Right renal cortex interstitium (tissue), 3 donors: ENCODE data around the gene HEPH. TPM values are rescaled to one million over a fixed set of nuclear protein-coding genes. Genes with fewer than 3 reads are reported as not detected.
"Not testable (repeated sequence)": the region's sequence is repeated elsewhere in the genome, so short reads cannot be mapped to it uniquely, and the experiment has no call there.

ENCODE experiments used
- DNase-seq, 3 donors: peaks; one replicate each; pipeline ENCODE4 v3.0.0-alpha.2; 2013; ENCODE audit warnings: low read depth in 3 of 3, low spot score in 2 of 3
- polyA plus RNA-seq, 3 donors: library from polyadenylated mRNA; unstranded; fragments of 120-200 nt; gene quantifications; one replicate each; pipeline ENCODE4 v1.2.1, GENCODE V29; 2013; ENCODE audit not compliant: insufficient read length in 3 of 3

Gene HEPH, protein sequence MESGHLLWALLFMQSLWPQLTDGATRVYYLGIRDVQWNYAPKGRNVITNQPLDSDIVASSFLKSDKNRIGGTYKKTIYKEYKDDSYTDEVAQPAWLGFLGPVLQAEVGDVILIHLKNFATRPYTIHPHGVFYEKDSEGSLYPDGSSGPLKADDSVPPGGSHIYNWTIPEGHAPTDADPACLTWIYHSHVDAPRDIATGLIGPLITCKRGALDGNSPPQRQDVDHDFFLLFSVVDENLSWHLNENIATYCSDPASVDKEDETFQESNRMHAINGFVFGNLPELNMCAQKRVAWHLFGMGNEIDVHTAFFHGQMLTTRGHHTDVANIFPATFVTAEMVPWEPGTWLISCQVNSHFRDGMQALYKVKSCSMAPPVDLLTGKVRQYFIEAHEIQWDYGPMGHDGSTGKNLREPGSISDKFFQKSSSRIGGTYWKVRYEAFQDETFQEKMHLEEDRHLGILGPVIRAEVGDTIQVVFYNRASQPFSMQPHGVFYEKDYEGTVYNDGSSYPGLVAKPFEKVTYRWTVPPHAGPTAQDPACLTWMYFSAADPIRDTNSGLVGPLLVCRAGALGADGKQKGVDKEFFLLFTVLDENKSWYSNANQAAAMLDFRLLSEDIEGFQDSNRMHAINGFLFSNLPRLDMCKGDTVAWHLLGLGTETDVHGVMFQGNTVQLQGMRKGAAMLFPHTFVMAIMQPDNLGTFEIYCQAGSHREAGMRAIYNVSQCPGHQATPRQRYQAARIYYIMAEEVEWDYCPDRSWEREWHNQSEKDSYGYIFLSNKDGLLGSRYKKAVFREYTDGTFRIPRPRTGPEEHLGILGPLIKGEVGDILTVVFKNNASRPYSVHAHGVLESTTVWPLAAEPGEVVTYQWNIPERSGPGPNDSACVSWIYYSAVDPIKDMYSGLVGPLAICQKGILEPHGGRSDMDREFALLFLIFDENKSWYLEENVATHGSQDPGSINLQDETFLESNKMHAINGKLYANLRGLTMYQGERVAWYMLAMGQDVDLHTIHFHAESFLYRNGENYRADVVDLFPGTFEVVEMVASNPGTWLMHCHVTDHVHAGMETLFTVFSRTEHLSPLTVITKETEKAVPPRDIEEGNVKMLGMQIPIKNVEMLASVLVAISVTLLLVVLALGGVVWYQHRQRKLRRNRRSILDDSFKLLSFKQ
- 10 to 100 TPM; 53.5 to 60.2 (median 54.6) TPM for polyA plus RNA-seq

DNA sequence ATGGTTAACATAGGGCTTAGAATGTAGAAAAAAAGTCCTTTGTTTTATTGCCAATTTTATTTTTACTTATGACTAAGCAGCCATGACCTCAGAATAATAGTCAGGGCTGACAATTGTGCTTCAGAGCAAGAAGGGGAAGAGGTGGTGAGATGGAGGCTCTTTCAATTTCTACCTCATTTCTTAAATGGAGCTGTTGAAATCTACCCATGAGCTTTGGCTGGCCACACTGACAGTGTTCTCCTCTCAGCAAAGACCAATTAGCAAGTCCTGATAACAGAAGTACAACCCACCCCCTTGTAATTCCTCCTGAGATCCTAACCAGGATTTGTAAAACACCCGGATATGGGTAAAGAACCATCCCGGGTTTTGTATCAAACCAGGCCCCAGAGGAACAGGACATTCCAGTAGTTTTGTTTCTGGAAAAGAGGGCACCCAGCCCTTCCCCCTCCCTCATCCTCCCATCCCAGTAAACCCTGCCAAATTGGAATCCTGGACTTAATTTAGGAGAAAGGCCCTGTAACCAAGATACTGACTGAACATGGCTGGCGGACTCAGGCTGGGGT is at the start of gene HEPH:
Gene HEPH (plus strand): TSS at position 399 of the 563 bp plus-strand sequence. CDS start 6,324 bp downstream, outside the sequence.
- no peak for DNase-seq

- not testable (repeated sequence) for DNase-seq
Observed at GRCh38 chrX:66118722-66119121, 45.3 kb upstream of the HEPH start.

GRCh38 chrX:66121354-66121753 is 42.7 kb upstream of the HEPH start:
- DNase-seq: not testable (repeated sequence)

DNA sequence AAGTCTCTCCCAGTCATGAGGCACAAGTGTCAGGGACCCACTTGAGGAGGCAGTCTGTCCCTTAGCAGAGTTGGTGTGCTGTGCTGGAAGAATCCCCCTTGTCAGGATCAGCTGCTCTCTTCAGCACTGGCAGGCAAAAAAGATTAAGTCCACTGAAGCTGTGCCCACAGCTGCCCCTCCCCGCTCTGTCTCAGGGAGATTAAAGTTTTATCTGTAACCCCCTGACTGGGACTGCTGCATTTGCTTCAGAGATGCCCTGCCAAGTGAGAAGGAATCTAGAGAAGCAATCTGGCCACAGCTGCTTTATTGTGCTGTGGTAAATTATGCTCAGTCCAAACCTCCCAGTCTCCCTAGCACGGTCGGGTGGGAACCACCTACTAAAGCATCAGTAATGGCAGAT is 37.4 kb upstream of the HEPH start:
- no peak for DNase-seq

GRCh38 chrX:66130469-66130868 is 33.6 kb upstream of the HEPH start:
- no peak for DNase-seq

- not testable (repeated sequence) for DNase-seq
Observed at GRCh38 chrX:66135284-66135683, 28.8 kb upstream of the HEPH start.

DNA sequence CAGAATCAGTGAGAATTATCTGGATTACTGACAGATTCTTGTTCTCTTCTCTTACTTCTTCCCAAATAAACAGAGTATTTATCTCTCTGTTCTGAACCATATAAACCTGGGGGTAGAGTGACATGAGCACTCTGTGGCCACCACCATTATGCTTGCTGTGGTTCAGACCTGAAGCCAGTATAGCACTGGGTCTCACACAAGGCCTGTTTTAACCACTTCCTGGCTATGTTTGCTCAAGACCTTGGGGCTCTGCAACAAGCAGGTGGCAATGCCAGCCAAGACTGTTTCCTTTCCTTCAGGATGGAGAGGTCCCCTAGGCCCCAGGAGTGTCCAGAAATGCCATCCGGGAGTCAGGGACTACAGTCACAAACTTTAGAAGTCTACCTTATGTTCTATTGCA is 21.7 kb upstream of the HEPH start:
- DNase-seq: no peak

- no peak for DNase-seq
Observed at GRCh38 chrX:66144258-66144657, 19.8 kb upstream of the HEPH start.

- DNase-seq: no peak
Observed at GRCh38 chrX:66149519-66149918, 14.5 kb upstream of the HEPH start.

DNA sequence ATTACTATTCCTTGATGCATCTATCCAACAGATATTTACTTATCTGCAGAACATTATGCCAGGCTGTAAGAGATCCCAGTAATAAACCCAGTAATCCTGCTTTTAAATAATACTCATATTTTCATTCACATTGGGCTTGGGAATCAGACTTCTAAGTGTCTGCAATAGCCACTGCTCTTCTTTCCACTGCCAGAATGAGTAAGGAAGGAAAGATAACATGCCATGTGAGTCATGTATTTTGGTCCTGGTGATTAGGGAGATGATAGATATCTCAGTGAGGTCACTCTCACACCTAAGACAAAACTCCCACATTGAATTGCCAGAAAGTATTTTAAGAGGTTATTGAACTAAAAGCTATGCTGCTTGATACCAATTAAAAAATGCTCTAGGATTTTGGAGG is 13.9 kb upstream of the HEPH start:
- DNase-seq: no peak

DNA sequence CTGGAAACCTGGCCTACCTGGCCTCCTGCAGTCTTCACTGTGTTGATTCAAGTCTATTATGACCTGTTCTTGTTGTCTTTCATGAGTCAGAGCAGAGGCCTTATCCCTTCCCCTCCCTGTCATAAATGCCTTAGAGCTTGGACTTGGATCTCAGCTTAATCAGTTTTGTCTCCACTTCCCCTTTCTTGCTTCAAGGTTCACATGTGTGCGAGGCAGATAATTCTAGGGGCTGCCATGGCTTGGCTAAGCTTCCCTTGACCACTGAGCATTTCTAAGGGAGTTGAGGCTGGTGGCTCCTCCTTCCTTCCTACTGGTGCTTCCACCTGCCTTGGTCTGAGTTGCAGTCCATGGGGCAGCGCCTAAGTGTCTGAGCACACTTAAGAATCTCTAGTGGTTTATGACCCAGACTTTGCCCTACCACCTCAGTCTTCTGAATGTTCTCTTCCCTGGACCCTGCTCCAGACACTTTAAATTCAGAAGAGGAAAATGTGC is 1.7 kb upstream of the HEPH start:
- DNase-seq: no peak

GRCh38 chrX:66163447-66163846 is 600 bp upstream of the HEPH start:
- no peak for DNase-seq

DNA sequence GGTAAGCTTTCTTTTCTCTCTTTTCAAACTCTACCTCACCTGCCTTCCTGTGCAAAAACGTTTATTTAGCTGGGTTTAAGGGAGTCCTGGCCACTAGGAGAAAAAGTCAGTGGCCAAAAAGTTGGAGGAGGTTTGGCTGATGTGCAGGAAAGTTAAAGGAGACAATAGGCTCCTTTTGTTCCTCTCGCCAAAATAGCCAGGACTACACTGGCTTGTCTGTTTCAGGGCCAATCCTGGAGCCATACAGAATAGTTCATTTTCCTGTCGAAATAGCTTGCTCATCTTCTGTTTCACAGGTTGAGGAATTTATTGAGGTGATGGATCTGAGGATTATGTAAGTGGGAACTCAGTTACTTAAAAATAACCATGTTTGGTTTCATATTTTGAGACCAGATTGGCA is 423 bp downstream of the HEPH start:
- DNase-seq: no peak

DNA sequence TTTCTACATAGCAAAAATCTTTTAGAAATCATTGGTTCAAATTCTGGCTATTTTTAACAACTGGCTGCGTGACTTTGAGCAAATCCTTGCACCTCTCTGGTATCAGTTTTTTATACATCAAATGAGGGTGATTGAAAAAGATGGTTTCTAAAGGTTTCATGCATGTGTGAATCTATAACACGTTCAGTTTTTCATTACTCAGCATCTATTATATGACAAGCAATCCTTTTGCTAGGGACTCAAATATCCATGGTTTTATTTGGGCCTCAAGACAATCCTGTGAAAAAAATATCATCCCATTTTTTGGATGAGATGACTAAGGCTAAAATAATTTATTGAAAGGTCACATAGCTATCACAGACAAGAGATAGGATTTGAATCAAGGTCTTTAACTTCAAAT is 884 bp downstream of the HEPH start:
- no peak for DNase-seq

GRCh38 chrX:66166671-66167070 is 2.6 kb downstream of the HEPH start:
- DNase-seq: no peak

DNA sequence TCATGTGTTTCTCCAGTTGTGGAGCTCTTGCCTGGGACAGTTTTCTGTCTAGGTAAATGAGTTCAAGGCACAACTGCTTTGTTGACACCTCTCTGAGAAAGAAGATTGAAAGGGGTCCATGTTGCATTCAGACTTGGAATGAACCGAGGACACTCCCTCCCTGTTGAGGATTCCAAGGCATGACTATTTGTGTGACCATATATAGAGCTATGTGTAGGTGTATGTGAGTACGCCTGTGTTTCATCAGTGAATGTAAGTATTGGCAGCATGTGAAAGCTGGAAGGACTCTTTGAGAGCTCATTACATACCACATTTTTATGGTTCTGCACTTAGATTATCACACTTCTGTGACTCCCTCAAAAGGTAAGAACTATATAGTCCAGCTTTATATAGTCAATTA is 3.4 kb downstream of the HEPH start:
- no peak for DNase-seq

- no peak for DNase-seq
Observed at GRCh38 chrX:66176134-66176533, 12.1 kb downstream of the HEPH start.

DNA sequence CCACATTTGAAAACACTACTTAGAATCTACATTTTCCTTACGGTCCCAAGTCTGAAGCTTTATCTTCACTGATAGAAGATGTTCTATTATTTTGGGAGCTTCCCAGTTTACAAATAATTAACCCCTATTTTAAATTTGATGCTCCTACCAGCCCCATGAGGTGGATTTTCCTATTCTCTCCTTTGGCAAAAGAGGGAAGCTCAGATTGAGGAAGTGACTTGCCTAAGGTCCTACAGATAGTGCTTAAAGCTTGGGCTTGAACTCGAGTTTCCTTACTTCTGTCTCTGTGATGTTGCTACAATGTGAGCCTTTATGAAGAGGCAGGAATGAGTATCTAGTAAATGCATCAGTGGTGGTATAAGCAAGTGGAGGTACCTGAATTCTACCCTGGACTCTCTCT is 27.5 kb downstream of the HEPH start:
- no peak for DNase-seq

DNA sequence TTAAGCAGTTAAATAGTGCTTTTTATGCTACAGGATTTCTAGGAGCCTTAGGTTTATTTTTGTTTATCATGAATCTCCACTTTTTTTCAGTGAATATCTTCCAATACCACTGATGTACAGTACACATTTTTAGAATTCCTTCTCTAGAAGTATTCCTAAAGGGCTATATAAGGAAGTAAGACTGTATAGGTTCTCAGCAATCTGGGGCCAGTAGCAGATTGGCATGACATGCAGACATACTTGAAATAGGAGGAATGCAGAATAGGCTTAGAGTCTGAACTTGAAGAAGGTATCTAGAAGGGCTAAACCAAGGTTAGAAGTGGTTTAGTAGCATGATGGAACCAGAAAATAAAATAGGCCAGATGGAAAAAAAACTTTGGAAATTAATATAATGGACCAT is 29.8 kb downstream of the HEPH start:
- DNase-seq: no peak

GRCh38 chrX:66200050-66200664 is 36.1 kb downstream of the HEPH start:
- no peak for DNase-seq
